GM12864 (cell line): ENCODE measurements around the gene TMCC2.
"Not testable (repeated sequence)": the region's sequence is repeated elsewhere in the genome, so short reads cannot be mapped to it uniquely, and the experiment has no call there.

Experiments used
- DNase-seq: peaks from one replicate; pipeline ENCODE4 v3.0.0-alpha.2; 2011; ENCODE audit warnings: low read depth
- H3K4me3 ChIP-seq: 2 replicates; pipeline ENCODE4 v1.5.1; 2011; ENCODE audit warnings: mild to moderate bottlenecking, low read depth, low read length, control low read depth
- CTCF ChIP-seq: IDR thresholded peaks from 2 replicates; pipeline ENCODE4 v1.5.1; 2011; ENCODE audit warnings: low read depth, mild to moderate bottlenecking, moderate library complexity, low read length, control low read depth, inconsistent platforms; ENCODE audit errors: missing control alignments

Gene TMCC2

GRCh38 chr1:205227584-205228013 is at the start of gene TMCC2:
Gene TMCC2, plus strand, starts transcription at chr1:205227946. Its CDS starts 619 bp downstream, at chr1:205228565.
- peak; percentile 44 for DNase-seq
- no peak for TF ChIP-seq CTCF
- H3K4me3 ChIP-seq = peak within 1 kb of the TSS; percentile 48

- no peak overlapping the region for H3K4me3 ChIP-seq
- TF ChIP-seq CTCF = no peak
- no peak for DNase-seq
Observed at GRCh38 chr1:205179842-205180241, 47.9 kb upstream of the TMCC2 start.

GRCh38 chr1:205180331-205180730 is 47.4 kb upstream of the TMCC2 start:
- not testable (repeated sequence) for DNase-seq, H3K4me3 ChIP-seq

- DNase-seq = no peak
- TF ChIP-seq CTCF = no peak
- H3K4me3 ChIP-seq = no peak overlapping the region
Observed at GRCh38 chr1:205182930-205183329, 44.8 kb upstream of the TMCC2 start.

GRCh38 chr1:205183676-205184335 is 43.9 kb upstream of the TMCC2 start:
- TF ChIP-seq CTCF = no peak
- no peak overlapping the region for H3K4me3 ChIP-seq
- no peak for DNase-seq

GRCh38 chr1:205186191-205186590 is 41.6 kb upstream of the TMCC2 start:
- no peak overlapping the region for H3K4me3 ChIP-seq
- TF ChIP-seq CTCF = no peak
- DNase-seq = no peak

- H3K4me3 ChIP-seq = no peak overlapping the region
- DNase-seq = no peak
- TF ChIP-seq CTCF = no peak
Observed at GRCh38 chr1:205187420-205187819, 40.3 kb upstream of the TMCC2 start.
